HG03196 (cell line): ENCODE data around the gene HNF1A.

ENCODE experiments used
- ATAC-seq: cut with Tn5 transposase; IDR thresholded peaks from one replicate; pipeline ENCODE4 v1.9.1; 2021; ENCODE audit not compliant: unreplicated experiment

Gene HNF1A

DNA sequence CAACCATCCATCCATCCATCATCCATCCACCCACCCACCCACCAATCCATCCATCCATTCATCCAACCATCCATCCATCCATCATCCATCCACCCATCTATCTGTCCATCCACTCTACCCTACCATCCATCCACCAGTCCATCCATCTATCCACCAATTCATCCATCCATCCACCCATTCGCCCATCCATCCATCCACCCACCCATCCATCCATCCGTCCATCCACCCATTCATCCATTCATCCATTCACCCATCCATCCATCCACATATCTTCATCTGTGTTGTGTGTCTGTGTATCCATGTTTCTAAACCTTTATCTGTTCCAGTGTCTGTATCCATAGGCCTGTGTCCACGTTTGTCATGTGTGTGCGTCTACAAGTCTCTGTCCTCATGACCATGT, 9.9 kb downstream of the HNF1A start:
- ATAC-seq: no peak

DNA sequence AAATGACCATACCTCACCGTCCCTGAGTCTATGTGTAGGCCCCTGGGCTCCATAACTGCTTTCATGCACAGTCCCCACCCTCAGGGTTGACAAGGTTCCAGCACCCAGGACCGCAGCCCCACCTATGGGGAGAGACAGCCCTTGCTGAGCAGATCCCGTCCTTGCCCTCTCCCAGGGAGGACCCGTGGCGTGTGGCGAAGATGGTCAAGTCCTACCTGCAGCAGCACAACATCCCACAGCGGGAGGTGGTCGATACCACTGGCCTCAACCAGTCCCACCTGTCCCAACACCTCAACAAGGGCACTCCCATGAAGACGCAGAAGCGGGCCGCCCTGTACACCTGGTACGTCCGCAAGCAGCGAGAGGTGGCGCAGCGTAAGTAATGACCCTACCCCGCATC, 10.3 kb downstream of the HNF1A start:
- no peak for ATAC-seq

DNA sequence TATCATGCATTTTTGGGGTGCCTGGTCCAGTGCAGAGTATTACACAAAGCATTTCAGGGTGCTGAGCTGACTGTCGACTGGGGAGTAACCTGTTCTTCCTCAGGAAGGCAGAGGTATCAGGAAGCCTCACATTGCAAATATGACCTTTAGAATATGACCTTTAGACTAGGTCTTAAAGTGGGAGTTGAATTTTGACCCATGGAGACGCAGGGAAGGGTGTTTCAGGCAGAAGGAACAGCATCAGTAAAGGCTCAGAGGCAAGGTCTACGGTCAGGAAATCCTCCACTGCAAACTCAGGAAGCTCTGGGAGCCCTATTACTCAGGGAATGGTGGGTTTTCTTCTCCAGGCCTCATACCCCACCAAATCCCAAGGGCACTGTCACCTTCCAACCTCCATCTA, 11.3 kb downstream of the HNF1A start:
- no peak for ATAC-seq

DNA sequence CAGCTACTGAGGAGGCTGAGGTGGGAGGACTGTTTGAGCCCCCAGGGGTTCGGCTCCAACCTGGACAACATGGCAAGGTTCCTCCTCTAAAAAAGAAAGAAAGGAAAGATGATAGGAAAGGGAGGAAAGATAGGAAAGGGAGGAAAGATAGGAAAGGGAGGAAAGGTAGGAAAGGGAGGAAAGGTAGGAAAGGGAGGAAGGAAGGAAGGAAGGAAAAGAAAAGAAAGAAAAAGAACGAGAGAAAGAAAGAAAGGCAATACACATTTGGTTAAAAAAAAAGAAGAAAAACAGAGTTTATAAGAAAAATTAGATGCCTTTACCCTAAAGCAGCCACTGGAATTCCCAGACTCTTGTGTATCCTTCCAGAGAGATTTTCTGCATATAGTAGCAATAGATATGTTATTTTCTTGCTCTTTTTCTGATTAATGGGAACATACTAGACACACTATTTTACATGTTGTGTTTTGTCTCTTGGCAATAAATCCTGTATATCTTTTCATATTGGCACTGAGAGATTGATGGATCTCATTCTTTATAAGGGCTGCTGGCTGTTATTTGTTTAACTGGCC, 12.2 kb downstream of the HNF1A start:
- no peak for ATAC-seq

DNA sequence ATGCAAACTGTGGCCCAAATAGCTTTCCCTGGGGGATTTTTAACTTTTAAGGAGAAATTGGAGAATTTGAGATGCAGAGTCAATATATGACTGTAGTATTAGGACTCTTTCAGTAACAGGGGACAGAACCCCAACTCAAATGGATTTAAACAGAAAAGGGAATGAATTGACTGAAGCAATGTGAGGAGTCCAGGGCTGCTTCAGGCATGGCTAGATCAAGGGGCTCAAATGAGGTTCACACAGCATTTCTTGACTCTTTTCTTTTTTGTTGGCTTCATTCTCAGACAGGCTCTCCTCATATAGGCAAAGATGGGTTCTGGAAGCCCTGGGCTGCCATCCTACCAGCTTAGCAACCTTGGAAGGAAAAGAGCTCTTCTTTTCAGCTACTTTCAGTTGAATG, 13.6 kb downstream of the HNF1A start:
- no peak for ATAC-seq

DNA sequence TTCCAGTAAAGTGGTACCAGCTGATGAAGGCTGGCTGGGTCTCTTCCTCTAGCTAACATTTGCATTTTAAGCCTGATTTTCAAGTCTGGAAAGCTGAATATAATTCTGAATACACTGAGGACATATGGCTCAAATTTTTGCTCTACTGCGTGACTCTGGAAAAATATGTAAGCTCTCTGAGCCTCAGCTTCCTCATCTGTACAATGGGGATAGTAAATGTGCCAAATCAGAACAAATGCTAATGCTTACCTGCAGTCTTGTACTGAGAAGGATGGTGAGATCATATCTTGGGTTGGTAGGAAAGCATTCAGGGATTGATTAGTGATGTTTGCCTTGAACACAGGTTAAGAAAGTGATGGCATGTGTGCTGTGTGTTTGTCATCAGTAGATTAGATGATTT, 14.6 kb downstream of the HNF1A start:
- no peak for ATAC-seq

DNA sequence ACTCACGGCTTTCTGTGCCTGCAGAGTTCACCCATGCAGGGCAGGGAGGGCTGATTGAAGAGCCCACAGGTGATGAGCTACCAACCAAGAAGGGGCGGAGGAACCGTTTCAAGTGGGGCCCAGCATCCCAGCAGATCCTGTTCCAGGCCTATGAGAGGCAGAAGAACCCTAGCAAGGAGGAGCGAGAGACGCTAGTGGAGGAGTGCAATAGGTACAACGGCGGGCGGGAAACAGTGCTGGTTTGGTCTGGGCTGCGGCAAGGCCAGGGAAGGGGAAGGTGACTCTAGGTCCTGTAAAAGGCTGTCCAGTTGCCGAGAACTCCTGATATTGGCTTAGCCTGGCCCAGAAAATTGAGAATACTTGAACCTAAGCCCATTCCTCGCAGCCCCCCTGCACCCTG, 15.2 kb downstream of the HNF1A start:
- no peak for ATAC-seq

DNA sequence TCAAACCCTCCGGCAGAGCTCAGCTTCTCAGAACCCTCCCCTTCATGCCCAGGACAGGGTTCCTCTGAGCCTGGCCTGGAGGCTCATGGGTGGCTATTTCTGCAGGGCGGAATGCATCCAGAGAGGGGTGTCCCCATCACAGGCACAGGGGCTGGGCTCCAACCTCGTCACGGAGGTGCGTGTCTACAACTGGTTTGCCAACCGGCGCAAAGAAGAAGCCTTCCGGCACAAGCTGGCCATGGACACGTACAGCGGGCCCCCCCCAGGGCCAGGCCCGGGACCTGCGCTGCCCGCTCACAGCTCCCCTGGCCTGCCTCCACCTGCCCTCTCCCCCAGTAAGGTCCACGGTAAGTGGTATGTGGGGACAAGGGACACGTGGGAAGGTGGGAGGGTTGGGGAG, 15.7 kb downstream of the HNF1A start:
- no peak for ATAC-seq

DNA sequence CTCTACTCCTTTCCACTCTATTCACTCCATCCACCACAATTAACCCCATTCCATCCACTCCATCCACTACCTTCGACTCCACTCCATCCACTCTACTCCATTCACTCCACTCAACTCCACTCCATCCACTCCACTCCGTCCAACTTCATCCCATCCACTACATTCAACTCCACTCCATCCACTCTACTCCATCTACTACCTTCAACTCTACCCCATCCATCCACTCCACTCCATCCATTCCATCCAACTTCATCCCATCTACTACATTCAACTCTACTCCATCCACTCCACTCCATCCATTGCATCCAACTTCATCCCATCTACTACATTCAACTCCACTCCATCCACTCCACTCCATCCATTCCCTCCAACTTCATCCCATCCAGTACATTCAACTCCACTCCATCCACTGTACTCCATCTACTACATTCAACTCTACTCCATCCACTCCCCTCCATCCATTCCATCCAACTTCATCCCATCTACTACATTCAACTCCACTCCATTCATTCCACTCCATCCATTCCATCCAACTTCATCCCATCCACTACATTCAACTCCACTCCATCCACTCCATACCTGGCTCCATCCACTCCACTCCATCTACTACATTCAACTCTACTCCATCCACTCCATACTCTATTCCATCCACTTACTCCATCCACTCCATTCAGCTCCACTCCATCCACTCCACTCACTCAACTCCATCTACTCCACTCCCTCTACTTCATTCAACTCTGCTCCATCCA, 16.4 kb downstream of the HNF1A start:
- ATAC-seq: no peak

DNA sequence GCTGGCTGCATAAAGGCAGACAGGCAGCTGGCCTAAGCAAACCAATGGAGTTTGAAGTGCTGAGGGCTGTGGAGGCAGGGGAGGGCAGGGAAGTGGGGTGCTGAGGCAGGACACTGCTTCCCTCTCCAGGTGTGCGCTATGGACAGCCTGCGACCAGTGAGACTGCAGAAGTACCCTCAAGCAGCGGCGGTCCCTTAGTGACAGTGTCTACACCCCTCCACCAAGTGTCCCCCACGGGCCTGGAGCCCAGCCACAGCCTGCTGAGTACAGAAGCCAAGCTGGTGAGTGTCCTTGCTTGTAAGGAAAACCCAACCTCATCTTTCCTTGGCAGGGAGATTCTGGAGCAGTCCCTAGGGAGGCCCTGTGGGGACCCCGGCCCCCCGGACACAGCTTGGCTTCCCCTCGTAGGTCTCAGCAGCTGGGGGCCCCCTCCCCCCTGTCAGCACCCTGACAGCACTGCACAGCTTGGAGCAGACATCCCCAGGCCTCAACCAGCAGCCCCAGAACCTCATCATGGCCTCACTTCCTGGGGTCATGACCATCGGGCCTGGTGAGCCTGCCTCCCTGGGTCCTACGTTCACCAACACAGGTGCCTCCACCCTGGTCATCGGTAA, 17.9 kb downstream of the HNF1A start:
- ATAC-seq: no peak

DNA sequence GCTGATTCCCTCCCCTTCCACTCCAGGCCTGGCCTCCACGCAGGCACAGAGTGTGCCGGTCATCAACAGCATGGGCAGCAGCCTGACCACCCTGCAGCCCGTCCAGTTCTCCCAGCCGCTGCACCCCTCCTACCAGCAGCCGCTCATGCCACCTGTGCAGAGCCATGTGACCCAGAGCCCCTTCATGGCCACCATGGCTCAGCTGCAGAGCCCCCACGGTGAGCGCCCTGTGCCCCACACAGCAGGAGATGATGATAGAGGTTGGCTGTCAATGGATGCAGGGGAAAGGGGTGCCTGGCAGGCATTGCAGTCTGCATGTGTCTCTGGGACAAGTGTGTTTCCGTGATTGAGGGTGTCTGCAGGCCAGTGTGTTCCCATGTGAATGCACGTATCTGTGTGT, 19.1 kb downstream of the HNF1A start:
- no peak for ATAC-seq

DNA sequence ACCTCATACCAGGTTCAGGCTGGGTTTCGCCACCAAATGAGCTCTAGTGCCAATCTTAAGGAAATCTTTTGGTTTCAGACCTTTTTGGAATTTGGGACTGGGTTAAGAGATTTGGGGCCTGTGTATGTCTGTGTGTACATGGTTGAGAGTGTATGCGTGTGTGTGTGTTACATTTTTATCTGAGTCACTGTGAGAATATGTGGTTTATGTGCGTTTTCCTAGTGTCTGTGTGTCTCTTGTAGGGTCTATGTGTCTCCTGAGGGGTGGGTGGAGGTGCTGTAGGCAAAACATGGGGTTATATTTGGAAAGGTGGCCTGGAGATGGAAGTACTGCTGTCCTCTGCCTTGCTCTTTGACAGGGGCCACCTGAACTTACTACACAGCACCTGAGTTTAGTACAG, 20.1 kb downstream of the HNF1A start:
- no peak for ATAC-seq

DNA sequence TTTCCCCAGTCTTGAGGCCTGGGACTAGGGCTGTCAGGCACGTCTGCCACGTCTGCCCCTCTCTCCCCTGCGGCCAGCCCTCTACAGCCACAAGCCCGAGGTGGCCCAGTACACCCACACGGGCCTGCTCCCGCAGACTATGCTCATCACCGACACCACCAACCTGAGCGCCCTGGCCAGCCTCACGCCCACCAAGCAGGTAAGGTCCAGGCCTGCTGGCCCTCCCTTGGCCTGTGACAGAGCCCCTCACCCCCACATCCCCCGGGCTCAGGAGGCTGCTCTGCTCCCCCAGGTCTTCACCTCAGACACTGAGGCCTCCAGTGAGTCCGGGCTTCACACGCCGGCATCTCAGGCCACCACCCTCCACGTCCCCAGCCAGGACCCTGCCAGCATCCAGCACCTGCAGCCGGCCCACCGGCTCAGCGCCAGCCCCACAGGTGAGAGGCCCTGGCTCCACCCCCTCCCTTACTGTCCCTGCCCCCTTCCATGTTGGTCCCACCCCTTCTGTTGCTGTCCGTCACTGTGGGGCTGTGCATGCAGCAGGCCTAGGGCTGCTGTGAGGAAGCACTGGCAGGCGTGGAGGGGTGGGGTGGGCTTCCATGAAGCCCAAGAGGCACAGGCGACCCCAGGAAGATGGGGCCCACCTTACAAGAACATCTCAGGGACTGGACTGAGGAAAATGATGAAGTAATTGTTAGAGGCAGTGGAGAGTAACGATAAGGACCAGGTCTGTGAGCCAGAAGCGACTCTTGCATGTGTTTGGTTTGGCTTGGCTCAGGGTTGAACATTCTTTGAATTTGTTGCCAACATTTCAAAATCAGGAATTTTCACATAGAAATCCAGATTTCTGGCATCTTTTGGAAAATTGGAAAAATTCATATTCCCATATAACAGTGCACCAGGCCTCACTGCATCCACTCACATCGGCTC, 21.1 kb downstream of the HNF1A start:
- ATAC-seq: no peak

DNA sequence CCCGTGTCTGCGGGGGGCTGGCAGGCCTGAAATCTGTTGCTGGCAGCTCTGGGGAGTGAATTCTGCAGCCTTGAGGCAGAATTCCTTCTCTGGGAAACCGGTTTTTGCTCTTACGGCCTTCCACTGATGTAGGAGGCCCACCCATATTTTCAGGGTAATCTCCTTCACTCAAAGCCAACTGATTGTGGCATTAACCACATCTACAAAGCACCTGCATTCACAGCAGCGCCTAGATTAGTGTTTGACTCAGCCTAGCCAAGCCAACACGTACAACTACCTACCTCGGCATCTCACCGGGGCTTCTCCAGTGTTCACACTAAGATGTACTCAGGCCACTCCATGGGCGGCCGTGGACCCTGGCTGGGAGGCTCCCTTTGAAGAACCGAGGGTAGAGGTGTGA, 22.2 kb downstream of the HNF1A start:
- ATAC-seq: no peak

DNA sequence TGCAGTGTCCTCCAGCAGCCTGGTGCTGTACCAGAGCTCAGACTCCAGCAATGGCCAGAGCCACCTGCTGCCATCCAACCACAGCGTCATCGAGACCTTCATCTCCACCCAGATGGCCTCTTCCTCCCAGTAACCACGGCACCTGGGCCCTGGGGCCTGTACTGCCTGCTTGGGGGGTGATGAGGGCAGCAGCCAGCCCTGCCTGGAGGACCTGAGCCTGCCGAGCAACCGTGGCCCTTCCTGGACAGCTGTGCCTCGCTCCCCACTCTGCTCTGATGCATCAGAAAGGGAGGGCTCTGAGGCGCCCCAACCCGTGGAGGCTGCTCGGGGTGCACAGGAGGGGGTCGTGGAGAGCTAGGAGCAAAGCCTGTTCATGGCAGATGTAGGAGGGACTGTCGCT, 22.7 kb downstream of the HNF1A start:
- ATAC-seq: no peak

DNA sequence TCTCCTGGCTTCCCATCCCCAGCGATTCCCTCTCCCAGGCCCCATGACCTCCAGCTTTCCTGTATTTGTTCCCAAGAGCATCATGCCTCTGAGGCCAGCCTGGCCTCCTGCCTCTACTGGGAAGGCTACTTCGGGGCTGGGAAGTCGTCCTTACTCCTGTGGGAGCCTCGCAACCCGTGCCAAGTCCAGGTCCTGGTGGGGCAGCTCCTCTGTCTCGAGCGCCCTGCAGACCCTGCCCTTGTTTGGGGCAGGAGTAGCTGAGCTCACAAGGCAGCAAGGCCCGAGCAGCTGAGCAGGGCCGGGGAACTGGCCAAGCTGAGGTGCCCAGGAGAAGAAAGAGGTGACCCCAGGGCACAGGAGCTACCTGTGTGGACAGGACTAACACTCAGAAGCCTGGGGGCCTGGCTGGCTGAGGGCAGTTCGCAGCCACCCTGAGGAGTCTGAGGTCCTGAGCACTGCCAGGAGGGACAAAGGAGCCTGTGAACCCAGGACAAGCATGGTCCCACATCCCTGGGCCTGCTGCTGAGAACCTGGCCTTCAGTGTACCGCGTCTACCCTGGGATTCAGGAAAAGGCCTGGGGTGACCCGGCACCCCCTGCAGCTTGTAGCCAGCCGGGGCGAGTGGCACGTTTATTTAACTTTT, 23.6 kb downstream of the HNF1A start:
- ATAC-seq: no peak

DNA sequence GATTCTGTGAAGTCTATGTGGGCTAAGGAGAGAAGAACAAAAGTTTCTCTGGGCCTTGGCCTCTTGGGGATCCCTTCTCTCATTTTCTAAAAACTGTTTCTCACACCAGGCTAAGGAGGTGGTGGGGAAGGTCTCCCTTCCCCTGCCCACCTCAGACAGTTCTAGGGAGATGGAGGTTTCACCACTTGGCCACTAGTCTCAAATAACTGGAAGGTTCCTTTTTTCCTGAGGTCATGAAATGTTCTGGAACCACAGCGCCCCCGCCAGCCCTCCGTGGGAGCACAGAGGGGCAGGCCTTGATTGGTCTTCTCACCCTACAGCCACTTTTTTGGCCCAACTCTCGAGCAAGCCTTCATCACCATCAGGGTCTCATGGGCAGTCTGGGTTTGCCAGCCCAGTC, 25.3 kb downstream of the HNF1A start:
- no peak for ATAC-seq

DNA sequence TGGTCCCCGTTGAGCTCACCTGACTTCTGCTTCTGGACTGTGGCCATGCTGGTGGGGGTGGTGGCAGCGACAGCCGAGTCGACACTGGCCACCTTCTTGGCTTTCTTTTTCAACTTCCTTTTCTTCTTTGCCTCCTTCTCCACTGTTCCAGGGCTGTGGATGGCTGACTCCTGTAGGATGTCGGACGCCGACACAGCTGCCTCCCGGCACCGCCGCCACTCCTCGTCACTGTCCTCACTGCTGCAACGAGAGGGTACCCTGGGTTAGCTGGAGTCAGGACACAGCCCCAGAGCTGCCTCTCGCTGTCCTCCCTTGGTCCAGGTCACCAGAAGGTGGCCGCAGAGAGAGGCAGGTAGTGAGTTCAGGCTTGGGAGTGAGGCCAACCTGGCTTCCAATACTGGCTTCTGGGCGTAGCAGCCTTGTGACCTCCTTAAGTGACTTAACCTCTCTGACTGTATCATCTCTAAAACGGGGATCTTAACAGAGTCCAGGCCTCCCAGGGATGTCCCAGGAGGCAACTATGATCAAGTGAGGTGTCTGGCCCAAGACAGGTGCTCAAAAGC, 26.0 kb downstream of the HNF1A start:
- no peak for ATAC-seq

DNA sequence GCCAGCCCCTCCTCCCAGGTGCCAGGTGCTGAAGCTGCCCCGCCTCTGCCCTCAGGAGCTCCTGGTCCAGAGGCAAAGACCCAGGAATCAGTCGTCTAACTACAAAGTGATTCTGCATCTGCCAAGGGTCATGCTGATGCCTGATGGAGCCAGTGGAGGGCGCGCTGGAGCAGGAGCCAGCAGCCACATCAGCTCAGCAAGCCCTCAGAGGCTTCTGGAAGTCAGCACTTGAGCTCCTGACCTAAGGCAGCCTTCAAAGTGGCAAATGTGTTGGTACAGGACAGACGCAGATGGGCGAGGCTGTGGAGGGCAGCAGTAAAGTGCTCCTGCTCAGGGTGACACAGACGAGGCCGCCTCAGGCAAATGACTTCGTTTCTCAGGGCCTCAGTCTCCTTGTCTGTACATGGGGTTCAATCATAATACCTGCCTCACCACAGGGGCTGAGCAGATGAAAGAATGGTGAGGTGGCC, 27.0 kb downstream of the HNF1A start:
- no peak for ATAC-seq

DNA sequence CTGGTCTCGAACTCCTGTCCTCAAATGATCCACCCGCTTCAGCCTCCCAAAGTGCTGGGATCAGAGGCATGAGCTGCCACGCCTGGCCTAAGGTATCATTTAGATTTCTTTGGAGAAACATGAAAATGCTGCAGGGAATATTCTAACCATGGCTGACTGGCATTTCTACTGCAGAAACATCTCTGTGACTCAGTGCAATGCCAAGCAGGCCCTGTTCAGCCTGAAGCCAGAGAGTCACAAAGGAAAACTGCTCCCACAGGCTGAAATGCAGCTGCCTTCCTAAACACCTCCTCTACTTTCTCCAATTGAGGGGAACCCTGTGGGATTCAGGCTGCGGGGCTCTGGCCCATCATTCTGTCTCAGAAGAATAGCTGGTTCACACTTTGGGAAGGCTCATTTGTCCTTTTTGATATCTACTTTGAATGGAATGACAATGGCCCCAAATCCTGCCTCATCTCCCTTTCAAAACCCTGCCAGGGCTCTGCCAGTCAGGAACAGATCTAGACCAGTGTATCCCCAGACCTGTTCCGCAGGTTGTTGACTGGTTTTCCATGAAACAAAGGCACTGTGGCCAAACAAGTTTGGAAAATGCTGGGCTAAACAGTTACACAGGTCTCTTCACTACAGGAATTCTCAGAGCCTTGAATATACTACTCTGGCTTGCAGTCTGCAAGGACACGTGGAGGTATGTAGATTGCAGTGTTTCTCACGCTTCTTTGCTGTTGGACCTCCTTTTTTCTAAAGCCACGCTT, 30.2 kb downstream of the HNF1A start:
- ATAC-seq: no peak
